ENCODE measurements around the gene DPYD. TPM values are rescaled to one million over a fixed set of nuclear protein-coding genes. Genes with fewer than 3 reads are reported as not detected.

The DPYD gene
- total RNA-seq, 1 experiment from 2014 or later = 12.8 TPM

GRCh38 chr1:97247196-97247595 lies 673.6 kb downstream of the DPYD start:
- intact Hi-C loops (cut with micrococcal nuclease) = loop anchor here (5.0 to 10.0 kb wide), 4 partner anchors 188 to 1220 kb away; no protein-coding TSS in a partner anchor
- Histone ChIP-seq H3K79me2 (ENCODE audit: low read length) (no peaks in the 10 kb centered on the region), H3K36me3 (ENCODE audit: low read depth, low read length) (no peaks in the 10 kb centered on the region), H3K4me2 (ENCODE audit: low read length) (no peak overlapping the region), H2AFZ (ENCODE audit: low read length) (no peak overlapping the region), H3K9me2 (replicated peaks; ENCODE audit: low read length) (no peaks in the 10 kb centered on the region), H3K4me1 (ENCODE audit: insufficient read depth, low read length) (no peaks in the 10 kb centered on the region), H4K20me1 (ENCODE audit: low read length) (no peaks in the 10 kb centered on the region), H3K27ac (ENCODE audit: low read length) (no peak overlapping the region), H3K27me3 (ENCODE audit: low read length) (no peaks in the 10 kb centered on the region), H3K9ac (ENCODE audit: low read length) (no peak overlapping the region), H3F3A (ENCODE audit: low read length, unreplicated experiment) (no peaks in the 10 kb centered on the region), H3K4me3 (ENCODE audit: low read length) (no peak overlapping the region), H3K9me3 (ENCODE audit: low read length) (no peaks in the 10 kb centered on the region)
- DNase-seq (no peak), ATAC-seq (no peak)
- BruUV-seq (replicated peaks) = no TSS peak
- ChIA-PET CTCF (no interaction called here), POLR2A (ENCODE audit: unreplicated experiment) (no interaction called here)
- TF ChIP-seq, protein P1, sequence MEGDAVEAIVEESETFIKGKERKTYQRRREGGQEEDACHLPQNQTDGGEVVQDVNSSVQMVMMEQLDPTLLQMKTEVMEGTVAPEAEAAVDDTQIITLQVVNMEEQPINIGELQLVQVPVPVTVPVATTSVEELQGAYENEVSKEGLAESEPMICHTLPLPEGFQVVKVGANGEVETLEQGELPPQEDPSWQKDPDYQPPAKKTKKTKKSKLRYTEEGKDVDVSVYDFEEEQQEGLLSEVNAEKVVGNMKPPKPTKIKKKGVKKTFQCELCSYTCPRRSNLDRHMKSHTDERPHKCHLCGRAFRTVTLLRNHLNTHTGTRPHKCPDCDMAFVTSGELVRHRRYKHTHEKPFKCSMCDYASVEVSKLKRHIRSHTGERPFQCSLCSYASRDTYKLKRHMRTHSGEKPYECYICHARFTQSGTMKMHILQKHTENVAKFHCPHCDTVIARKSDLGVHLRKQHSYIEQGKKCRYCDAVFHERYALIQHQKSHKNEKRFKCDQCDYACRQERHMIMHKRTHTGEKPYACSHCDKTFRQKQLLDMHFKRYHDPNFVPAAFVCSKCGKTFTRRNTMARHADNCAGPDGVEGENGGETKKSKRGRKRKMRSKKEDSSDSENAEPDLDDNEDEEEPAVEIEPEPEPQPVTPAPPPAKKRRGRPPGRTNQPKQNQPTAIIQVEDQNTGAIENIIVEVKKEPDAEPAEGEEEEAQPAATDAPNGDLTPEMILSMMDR (conservative IDR thresholded peaks at IDR 0.05; ENCODE audit: low read depth, low read length) = no peak
- TF ChIP-seq EZH2phosphoT487 (IDR thresholded peaks at IDR 0.05; ENCODE audit: borderline replicate concordance, low read length) = no peak
- TF ChIP-seq EZH2 (IDR thresholded peaks at IDR 0.05; ENCODE audit: low read length, unreplicated experiment) = no peak

DNA sequence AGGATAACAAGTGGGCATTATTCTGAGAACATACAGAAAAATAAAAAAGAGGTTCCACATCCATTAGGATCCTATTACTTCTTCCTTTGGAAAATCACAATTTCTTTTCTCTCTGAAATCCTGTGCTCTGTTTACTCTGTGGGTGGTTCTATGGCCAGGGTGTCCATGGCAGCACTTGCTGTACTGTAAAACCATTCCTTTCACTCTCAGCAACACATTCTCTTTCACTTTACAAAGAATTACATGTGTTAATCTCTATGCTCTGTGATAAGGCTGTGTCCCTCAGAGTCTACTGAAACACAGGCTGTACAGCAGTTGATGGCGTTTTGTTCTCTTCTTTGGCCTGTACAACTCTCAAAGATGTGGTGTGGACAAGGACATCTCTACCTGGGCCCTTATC lies 675.2 kb downstream of the DPYD start:
- ATAC-seq = no peak; the same call in 1 of the 2 replicates
- Histone ChIP-seq H3K4me2 (ENCODE audit: low read length) (no peak overlapping the region), H3K9me2 (replicated peaks; ENCODE audit: low read length) (no peaks in the 10 kb centered on the region), H3K4me3 (ENCODE audit: low read length) (no peak overlapping the region), H3K9ac (ENCODE audit: low read length) (no peak overlapping the region), H3K79me2 (ENCODE audit: low read length) (no peaks in the 10 kb centered on the region), H3K9me3 (ENCODE audit: low read length) (no peaks in the 10 kb centered on the region), H3F3A (ENCODE audit: low read length, unreplicated experiment) (no peaks in the 10 kb centered on the region), H2AFZ (ENCODE audit: low read length) (no peak overlapping the region), H3K36me3 (ENCODE audit: low read depth, low read length) (no peaks in the 10 kb centered on the region), H4K20me1 (ENCODE audit: low read length) (no peaks in the 10 kb centered on the region), H3K27ac (ENCODE audit: low read length) (no peak overlapping the region), H3K4me1 (ENCODE audit: insufficient read depth, low read length) (no peaks in the 10 kb centered on the region), H3K27me3 (ENCODE audit: low read length) (no peaks in the 10 kb centered on the region)
- intact Hi-C loops (cut with micrococcal nuclease) = loop anchor here (2.0 to 10.0 kb wide), 5 partner anchors 189 to 1222 kb away; no protein-coding TSS in a partner anchor
- DNase-seq = no peak
- POLR2A ChIA-PET (ENCODE audit: unreplicated experiment) = no interaction called here
- no TSS peak for BruUV-seq (replicated peaks)
- TF ChIP-seq, protein P1 (conservative IDR thresholded peaks at IDR 0.05; ENCODE audit: low read depth, low read length) = no peak
- TF ChIP-seq EZH2 (IDR thresholded peaks at IDR 0.05; ENCODE audit: low read length, unreplicated experiment) (no peak), EZH2phosphoT487 (IDR thresholded peaks at IDR 0.05; ENCODE audit: borderline replicate concordance, low read length) (no peak)
- CTCF ChIA-PET = no interaction called here

- ATAC-seq (no peak), DNase-seq (peak; percentile 2)
- CTCF ChIA-PET = no interaction called here
- TF ChIP-seq EZH2phosphoT487 (IDR thresholded peaks at IDR 0.05; ENCODE audit: borderline replicate concordance, low read length) = no peak
- TF ChIP-seq, protein P1 (conservative IDR thresholded peaks at IDR 0.05; ENCODE audit: low read depth, low read length) = no peak
- no peak for TF ChIP-seq EZH2 (IDR thresholded peaks at IDR 0.05; ENCODE audit: low read length, unreplicated experiment)
- Histone ChIP-seq H3K4me2 (ENCODE audit: low read length) (no peak overlapping the region), H3K79me2 (ENCODE audit: low read length) (no peaks in the 10 kb centered on the region), H3K9ac (ENCODE audit: low read length) (no peak overlapping the region), H4K20me1 (ENCODE audit: low read length) (no peaks in the 10 kb centered on the region), H3K27ac (ENCODE audit: low read length) (no peak overlapping the region), H3K9me2 (replicated peaks; ENCODE audit: low read length) (no peaks in the 10 kb centered on the region), H3K4me3 (ENCODE audit: low read length) (no peak overlapping the region), H3K9me3 (ENCODE audit: low read length) (no peaks in the 10 kb centered on the region), H3K36me3 (ENCODE audit: low read depth, low read length) (no peaks in the 10 kb centered on the region), H2AFZ (ENCODE audit: low read length) (no peak overlapping the region), H3K27me3 (ENCODE audit: low read length) (no peaks in the 10 kb centered on the region), H3K4me1 (ENCODE audit: insufficient read depth, low read length) (no peaks in the 10 kb centered on the region), H3F3A (ENCODE audit: low read length, unreplicated experiment) (no peaks in the 10 kb centered on the region)
- BruUV-seq (replicated peaks) = no TSS peak
- intact Hi-C loops (cut with micrococcal nuclease) = loop anchor here (2.0 to 10.0 kb wide), 5 partner anchors 190 to 1222 kb away; no protein-coding TSS in a partner anchor
- POLR2A ChIA-PET (ENCODE audit: unreplicated experiment) = no interaction called here
Measured at GRCh38 chr1:97245026-97245425, 675.8 kb downstream of the DPYD start.

All from PC-3 (cell line).